ENCODE results near the gene GDPD3. TPM values are rescaled to one million over a fixed set of nuclear protein-coding genes. Genes with fewer than 3 reads are reported as not detected.

Gene GDPD3, protein sequence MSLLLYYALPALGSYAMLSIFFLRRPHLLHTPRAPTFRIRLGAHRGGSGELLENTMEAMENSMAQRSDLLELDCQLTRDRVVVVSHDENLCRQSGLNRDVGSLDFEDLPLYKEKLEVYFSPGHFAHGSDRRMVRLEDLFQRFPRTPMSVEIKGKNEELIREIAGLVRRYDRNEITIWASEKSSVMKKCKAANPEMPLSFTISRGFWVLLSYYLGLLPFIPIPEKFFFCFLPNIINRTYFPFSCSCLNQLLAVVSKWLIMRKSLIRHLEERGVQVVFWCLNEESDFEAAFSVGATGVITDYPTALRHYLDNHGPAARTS
- 10 to 100 TPM; 62.3 to 88.7 TPM for total RNA-seq
- long read RNA-seq, transcript GDPD3-202 (10 exons, 1,397 nt) = major isoform, 53 of 62 reads
- long read RNA-seq, partial matches to known transcripts = 5 of 62 reads
- long read RNA-seq, other reads (novel, unspliced or antisense) = 4 of 62 reads

DNA sequence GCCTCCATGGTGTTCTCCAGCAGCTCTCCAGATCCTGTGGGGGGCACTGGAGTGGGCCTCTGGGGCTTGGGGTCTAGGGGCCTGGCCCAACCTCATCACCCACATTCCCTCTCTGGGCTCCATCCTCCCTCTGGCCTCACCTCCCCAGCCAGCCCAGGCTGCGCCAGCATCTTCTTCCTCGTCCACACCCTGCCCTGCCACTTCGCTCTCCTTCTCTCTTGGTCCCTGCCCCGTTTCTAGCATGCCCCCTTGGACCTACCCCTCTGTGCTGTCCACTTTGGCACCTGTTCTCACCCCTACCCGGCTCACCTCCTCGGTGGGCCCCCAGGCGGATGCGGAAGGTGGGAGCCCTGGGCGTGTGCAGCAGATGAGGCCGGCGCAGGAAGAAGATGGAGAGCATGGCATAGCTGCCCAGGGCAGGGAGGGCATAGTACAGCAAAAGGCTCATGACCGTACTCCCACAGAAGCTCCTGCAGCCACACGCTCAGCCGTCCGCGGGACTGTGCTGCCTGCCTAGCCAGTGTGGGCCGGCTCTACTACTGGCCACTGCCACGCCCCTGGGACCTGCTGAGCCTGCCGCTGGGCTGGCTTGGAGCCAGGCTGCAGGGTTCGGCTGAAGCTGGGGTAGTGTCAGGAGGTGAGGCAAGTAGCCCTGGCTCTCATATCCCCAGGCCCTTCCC, at the start of gene GDPD3:
Gene GDPD3 (minus strand): TSS at position 507 of the 680 bp plus-strand sequence. CDS start 59 bp downstream, at position 448.
- DNase-seq (peak; percentile 88 to 89), ATAC-seq (peak; percentile 65)
- intact Hi-C loops (cut with DNase I, micrococcal nuclease) = no loop called here

DNA sequence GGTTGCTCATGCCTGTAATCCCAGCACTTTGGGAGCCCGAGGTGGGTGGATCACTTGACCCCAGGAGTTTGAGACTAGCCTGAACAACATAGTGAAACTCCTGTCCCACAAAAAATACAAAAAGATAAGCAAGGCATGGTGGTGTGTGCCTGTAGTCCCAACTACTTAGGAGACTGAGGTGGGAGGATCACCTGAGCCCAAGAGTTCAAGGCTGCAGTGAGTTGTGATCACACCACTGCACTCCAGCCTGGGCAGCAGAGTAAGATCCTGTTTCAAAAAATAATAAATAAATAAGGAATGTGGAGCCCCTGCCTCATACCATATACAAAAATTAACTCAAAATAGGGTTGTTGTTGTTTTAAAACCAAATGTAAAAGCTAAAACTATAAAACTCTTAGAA, 43.9 kb upstream of the GDPD3 start:
- ATAC-seq = no peak
- DNase-seq = no peak
- intact Hi-C loops (cut with DNase I, micrococcal nuclease) = no loop called here

DNA sequence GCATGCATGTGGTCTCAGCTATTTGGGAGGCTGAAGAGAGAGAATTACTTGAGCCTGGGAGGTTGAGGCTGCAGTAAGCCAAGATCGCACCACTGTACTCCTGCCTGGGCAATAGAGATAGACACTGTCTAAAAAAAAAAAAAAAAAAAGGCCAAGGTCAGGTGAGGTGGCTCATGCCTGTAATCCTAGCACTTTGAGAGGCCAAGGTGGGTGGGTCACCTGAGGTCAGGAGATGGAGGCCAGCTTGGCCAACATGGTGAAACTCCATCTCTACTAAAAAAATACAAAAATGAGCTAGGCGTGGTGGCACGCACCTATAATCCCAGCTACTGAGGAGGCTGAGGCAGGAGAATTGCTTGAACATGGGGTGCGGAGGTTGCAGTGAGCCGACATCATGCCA, 41.9 kb upstream of the GDPD3 start:
- DNase-seq = no peak
- no peak for ATAC-seq
- intact Hi-C loops (cut with DNase I, micrococcal nuclease) = no loop called here

DNA sequence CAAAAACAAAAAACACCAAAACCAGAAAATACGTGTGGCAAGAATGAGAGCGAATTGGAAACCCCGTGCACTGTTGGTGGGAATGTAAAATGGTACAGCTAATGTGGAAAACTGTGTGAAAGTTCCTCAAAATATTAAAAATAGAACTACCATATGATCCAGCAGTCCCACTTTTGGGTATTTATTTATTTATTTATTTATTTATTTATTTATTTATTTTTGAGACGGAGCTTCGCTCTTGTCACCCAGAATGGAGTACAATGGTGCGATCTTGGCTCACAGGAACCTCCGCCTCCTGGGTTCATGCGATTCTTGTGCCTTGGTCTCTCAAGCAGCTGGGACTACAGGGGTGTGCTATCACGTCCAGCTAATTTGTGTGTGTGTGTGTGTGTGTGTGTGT, 39.2 kb upstream of the GDPD3 start:
- no peak for DNase-seq
- intact Hi-C loops (cut with DNase I, micrococcal nuclease) = no loop called here

DNA sequence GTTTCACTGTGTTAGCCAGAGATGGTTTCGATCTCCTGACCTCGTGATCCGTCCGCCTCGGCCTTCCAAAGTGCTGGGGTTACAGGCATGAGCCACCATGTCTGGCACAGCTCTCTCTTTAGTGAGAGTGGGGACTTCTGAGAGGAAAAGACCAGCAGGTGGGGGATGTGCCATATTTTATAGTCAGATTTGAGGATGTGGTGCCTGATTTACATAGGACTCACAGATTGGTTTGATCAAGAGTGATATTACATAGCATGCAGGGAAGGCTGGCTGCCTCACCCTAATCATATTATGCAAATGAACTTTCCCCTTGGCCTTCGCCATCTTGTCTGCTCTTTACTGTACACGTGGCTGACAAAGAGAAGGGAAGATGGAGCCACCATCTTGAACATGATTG, 37.8 kb upstream of the GDPD3 start:
- intact Hi-C loops (cut with DNase I, micrococcal nuclease) = no loop called here
- no peak for ATAC-seq
- DNase-seq = no peak

More for the DNA sequence above, 39.2 kb upstream of the GDPD3 start:
- ATAC-seq = no peak

DNA sequence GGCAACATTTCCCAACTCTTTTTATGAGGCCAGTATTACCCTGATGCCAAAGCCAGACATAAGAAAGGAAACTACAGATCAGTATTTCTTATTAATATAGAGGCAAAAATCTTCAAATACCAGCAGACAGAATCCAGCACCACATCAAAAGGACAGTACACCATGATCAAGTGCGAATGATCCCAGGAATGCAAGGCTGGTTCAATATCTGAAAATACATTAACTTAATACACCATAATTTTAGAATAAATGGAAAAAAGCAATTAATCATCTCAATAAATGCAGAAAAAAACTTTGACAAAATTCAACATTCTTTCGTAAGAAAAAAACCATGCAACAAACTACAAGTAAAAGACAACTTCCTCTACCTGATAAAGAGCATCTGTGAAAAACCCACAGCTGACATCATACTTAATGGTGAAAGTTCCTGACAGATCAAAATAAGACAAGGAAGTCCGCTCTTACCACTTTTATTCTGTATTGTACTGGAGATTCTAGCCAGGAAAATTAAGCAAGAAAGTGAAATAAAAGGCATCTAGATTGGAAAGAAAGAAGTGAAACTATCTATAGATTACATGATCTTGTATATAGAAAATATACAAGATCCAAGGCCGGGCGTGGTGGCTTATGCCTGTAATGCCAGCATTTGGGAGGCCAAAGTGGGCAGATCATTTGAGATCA, 36.1 kb upstream of the GDPD3 start:
- ATAC-seq (no peak), DNase-seq (no peak)
- intact Hi-C loops (cut with DNase I, micrococcal nuclease) = no loop called here

DNA sequence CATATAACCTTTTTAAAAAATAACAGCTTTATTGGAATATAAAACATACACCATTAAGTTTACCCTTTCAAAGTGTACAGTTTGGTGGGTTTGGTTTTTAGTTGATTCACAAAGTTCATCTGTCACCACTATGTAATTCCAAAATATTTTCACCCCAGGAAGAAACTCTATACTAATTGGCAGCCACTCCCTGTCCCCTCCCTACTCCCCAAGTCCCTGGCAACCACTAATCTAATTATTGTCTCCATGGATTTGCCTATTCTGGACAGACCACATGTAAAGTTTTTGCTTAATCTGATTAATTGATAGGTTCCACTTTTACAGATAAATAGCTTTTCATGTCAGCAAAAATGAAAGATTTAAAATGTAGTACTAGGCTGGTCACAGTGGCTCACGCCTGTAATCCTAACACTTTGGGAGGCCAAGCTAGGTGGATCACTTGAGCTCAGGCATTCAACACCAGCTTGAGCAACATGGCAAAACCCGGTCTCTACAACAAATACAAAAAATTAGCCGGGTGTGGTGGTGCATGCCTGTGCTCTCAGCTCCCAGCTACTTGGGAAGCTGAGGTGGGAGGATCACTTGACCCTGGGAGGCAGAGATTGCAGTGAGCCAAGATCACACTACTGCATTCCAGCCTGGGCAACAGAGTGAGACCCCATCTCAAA, 34.6 kb upstream of the GDPD3 start:
- no peak for ATAC-seq
- DNase-seq = no peak
- intact Hi-C loops (cut with DNase I, micrococcal nuclease) = no loop called here

DNA sequence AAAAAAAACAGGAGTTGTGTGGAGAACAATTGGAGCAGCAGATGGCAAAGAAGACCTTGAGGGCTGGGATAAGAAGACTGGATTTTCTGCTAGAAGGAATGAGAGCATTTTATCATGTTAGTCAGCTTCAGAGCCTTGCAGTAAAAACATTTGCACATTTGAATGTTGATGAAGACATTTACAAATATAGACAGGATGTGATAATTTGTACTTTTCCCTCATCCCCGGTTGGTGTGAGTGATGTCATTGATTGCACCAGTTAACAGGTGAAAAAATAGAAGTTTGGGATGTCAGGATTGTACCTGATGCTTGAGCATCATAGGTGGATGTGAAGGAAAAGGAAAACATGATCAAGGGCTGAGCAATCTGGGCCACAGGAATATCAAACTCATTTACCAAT, 32.3 kb upstream of the GDPD3 start:
- ATAC-seq (no peak), DNase-seq (no peak)
- intact Hi-C loops (cut with DNase I, micrococcal nuclease) = no loop called here

DNA sequence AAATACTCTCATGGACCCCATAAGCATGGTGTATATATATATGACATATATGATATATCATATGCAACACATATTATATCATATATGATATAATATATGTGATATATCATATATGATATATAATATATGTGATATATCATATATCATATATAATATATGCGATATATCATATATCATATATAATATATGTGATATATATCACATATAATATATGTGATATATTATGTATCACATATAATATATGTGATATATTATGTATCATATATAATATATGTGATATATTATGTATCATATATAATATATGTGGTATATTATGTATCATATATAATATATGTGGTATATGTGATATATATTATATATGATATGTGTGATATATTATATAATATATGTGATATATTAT, 31.6 kb upstream of the GDPD3 start:
- no peak for DNase-seq
- ATAC-seq = no peak
- intact Hi-C loops (cut with DNase I, micrococcal nuclease) = no loop called here

DNA sequence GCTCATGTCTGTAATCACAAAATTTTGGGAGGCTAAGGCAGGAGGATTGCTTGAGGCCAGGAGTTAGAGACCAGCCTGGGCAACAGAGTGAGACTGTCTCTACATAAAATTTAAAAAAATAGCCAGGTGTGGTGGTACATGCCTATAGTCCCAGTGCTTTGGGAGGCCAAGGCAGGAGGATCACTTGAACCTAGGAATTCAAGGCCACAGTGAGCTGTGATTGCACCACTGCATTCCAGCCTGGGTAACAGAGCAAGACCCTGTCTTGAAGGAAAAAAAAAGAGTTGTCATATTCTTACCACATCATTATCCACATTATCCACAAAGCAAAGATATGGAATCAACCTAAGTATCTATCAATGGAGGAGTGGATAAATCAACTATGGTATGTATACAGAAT, 30.7 kb upstream of the GDPD3 start:
- intact Hi-C loops (cut with DNase I, micrococcal nuclease) = no loop called here
- no peak for DNase-seq

DNA sequence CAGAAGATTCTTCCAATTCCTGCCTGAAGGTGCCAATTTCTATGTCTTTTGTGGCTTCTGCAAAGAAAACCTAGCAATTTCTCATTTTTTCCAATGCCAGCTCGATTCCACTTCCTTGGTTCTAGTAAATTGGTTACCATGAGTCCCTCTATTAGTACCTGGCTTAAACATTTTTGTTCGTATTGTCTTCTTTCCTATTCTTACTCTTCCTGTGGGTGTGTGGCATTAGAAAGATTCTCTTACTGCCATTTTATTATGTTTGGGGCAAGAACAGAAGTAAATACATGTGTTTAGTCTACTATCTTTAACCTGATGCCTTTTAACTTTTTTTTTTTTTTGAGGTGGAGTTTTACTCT, 30.0 kb upstream of the GDPD3 start:
- no peak for ATAC-seq
- intact Hi-C loops (cut with DNase I, micrococcal nuclease) = no loop called here
- no peak for DNase-seq

More for the DNA sequence above, 30.7 kb upstream of the GDPD3 start:
- no peak for ATAC-seq

DNA sequence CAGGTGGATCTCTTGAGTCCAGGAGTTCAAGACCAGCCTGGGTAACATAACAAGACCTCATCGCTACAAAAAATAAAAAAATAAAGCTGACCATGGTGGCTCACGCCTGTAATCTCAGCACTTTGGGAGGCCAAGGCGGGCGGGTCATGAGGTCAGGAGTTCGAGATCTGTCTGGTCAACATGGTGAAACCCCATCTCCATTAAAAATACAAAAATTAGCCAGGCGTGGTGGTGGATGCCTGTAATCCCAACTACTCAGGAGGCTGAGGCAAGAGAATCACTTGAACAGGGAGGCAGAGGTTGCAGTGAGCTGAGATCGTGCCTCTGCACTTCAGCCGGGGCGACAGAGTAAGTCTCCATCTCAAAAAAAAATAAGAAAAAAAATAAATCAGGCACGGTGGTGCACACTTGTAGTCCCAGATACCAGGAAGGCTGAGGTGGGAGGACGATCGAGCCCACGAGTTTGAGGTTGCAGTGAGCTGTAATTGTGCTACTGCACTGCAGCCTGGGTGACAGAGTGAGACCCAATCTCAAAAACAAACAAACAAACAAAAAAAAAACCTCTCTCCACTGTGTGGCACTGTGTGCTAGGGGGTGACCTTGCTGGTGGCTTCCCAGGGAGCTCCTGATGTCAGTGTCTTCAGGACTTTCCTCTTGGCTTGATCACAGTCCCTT, 29.5 kb upstream of the GDPD3 start:
- DNase-seq = no peak
- intact Hi-C loops (cut with DNase I, micrococcal nuclease) = no loop called here

DNA sequence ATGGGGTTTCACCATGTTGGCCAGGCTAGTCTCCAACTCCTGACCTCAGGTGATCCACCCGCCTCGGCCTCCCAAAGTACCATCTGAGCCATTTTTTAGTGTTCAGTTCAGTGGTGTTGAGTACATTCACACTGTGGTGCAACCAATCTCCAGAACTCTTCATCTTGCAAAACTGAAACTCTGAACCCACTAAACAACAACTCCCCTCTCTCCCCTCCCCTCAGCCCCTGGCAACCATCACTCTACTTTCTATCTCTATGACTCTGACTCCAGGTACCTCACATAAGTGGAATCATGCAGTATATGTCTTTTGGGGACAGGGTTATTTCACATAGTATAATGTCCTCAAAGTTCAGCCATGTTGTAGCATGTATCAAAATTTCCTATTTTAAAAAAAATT, 28.4 kb upstream of the GDPD3 start:
- ATAC-seq (no peak), DNase-seq (no peak)
- intact Hi-C loops (cut with DNase I, micrococcal nuclease) = no loop called here

More for the DNA sequence above, 29.5 kb upstream of the GDPD3 start:
- ATAC-seq = peak; percentile 14

DNA sequence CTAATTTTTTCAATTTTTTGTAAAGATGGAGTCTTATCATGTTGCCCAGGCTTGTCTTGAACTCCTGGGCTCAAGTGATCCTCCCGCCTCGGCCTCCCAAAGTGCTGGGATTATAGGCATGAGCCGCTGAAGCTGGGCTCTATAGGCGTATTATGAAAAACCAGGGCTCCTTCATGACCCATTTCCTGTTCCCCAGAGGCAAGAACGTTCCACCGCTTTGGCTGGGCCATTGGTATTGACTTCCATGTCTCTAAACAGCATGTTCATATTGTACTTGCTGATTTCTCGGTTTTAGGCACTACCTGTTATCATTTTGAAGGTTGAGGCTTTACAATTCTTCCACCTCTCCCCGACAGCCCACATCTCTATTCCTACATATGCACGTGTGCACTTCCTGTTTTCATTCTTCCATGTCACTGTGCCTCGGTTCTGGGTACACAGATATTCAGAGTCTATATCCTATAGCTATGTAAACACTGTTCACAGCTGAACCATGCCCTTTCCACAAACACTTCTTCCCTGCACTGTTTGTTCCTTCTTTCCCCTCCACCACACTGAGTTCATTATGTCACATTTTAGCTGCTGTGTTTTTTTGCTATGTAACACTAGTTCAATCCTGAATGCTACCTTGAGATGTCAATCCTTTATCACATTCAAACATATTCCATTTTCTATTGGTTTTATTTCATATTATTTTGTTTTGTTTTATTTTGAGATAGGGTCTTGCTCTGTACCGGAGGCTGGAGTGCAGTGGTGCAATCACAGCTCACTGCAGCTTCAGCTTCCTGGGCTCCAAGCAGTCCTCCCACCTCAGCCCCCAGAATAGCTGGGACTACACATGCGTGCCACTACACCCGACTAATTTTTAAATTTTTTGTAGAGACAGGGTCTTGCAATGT, 26.5 kb upstream of the GDPD3 start:
- intact Hi-C loops (cut with DNase I, micrococcal nuclease) = no loop called here
- peak in 1 of 2 donors; percentile 32 for DNase-seq
- ATAC-seq = peak; percentile 97

DNA sequence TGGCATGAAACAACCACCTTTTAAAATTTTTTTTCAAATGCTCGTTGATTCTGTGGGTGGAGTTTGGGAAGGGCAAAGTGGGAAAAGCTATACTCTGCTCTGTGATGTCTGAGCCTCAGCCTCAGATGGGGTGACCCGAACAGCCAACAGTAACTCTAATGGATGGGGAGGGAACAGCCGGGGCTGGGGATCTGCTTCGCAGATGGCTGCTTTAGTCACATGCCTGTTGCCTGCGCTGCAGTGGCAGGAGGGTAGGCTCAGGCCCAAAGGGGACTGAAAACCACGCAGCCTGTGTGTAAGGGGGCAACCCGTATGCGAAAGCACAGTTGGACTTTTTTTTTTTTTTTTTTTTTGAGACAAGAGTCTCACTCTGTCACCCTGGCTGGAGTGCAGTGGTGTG, 24.6 kb upstream of the GDPD3 start:
- no peak for ATAC-seq
- intact Hi-C loops (cut with DNase I, micrococcal nuclease) = no loop called here
- DNase-seq = no peak

DNA sequence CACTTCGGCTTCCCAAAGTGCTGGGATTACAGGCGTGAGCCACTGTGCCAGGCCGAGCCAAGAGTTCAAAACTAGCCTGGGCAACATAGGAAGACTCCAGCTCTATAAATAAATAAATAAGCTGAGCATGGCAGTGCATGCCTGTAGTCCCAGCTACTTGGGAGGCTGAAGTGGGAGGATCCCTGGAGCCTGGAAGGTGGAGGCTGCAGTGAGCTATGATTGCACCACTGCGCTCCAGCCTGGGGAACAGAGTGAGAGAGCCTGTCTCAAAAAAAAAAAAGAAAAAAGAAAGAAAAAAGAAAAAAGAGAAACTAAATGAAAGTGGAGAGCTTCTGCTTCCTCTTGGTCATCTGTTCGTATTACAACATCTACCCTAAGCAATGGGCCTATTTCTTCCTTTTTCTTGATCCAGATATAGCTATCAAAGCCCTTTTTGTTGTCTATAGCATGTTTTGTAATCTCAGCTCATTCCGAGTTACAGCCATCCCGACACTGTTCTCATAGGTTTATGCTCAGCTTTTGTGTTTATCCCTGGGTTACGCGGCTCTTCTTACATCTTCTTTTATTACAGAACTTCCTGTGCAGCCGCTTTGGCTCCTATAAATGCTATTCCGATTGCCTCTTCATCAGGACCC, 23.8 kb upstream of the GDPD3 start:
- intact Hi-C loops (cut with DNase I, micrococcal nuclease) = no loop called here
- DNase-seq (no peak), ATAC-seq (no peak)

DNA sequence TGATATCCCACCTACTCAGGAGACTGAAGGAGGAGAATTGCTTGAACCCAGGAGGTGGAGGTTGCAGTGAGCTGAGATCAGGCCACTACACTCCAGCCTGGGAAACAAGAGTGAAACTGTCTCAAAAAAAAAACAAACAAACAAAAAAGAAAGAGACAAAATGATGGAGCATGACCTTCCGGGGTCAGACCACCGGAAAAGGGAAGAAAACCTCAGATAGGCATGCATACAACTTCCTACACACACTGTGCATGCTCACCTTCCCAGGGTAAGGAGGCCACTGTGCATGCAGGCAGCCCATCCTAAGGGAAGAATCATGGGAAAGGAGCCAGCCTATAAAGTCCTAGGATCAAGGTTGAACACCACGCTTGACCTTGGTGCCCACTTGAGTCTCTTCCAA, 19.3 kb upstream of the GDPD3 start:
- intact Hi-C loops (cut with DNase I, micrococcal nuclease) = no loop called here
- ATAC-seq (no peak), DNase-seq (no peak)

Measured in left colon (tissue), 2 donors.